Stimulated activated CD8-positive, alpha-beta memory T cell treated with anti-CD3 and anti-CD28 coated beads, Interleukin-12 subunit alpha, Interleukin-12 subunit beta, amount 100 ng/mL, for 4 hours (primary cell): ENCODE data around the gene PCDHB8.
"Not testable (repeated sequence)": the region's sequence is repeated elsewhere in the genome, so short reads cannot be mapped to it uniquely, and the experiment has no call there.

Experiments used
- DNase-seq: peaks from one replicate; pipeline ENCODE4 v3.0.0-alpha.2; 2020; ENCODE audit warnings: low read depth

Gene PCDHB8

GRCh38 chr5:141177577-141178191 is at the start of gene PCDHB8:
PCDHB8 (plus strand) TSS chr5:141177790; CDS start chr5:141178035, 245 bp downstream.
- not testable (repeated sequence) for DNase-seq

- no peak for DNase-seq
These were observed 42.4 kb upstream of the PCDHB8 start, which contains the start of gene PCDHB5 for GRCh38 chr5:141135030-141135717. PCDHB5 (plus strand) TSS chr5:141135206; CDS start chr5:141135435, 229 bp downstream.

GRCh38 chr5:141135718-141136266 is 41.8 kb upstream of the PCDHB8 start:
- no peak for DNase-seq

GRCh38 chr5:141137346-141137745 is 40.2 kb upstream of the PCDHB8 start:
- not testable (repeated sequence) for DNase-seq

GRCh38 chr5:141149812-141150211 is 27.8 kb upstream of the PCDHB8 start, which contains the start of gene PCDHB6:
PCDHB6 (plus strand) TSS chr5:141150057; CDS start chr5:141150258, 201 bp downstream.
- DNase-seq, result no peak

GRCh38 chr5:141150224-141150992 is 27.2 kb upstream of the PCDHB8 start:
- DNase-seq, result no peak

GRCh38 chr5:141150993-141151325 is 26.6 kb upstream of the PCDHB8 start:
- no peak for DNase-seq

- DNase-seq, result not testable (repeated sequence)
These were observed 26.0 kb upstream of the PCDHB8 start for GRCh38 chr5:141151632-141152031.

GRCh38 chr5:141152096-141152495 is 25.5 kb upstream of the PCDHB8 start:
- not testable (repeated sequence) for DNase-seq

- no peak for DNase-seq
These were observed 21.8 kb upstream of the PCDHB8 start for GRCh38 chr5:141155540-141156374.

GRCh38 chr5:141157356-141157755 is 20.2 kb upstream of the PCDHB8 start:
- DNase-seq, result not testable (repeated sequence)

GRCh38 chr5:141157901-141158300 is 19.7 kb upstream of the PCDHB8 start:
- DNase-seq, result not testable (repeated sequence)

GRCh38 chr5:141172381-141173204 is 5.0 kb upstream of the PCDHB8 start, which contains the start of gene PCDHB7:
PCDHB7 (plus strand) TSS chr5:141172644; CDS start chr5:141172836, 192 bp downstream.
- no peak for DNase-seq

GRCh38 chr5:141174291-141175104 is 3.1 kb upstream of the PCDHB8 start:
- not testable (repeated sequence) for DNase-seq

GRCh38 chr5:141175933-141176332 is 1.7 kb upstream of the PCDHB8 start:
- no peak for DNase-seq

- not testable (repeated sequence) for DNase-seq
These were observed 1.8 kb downstream of the PCDHB8 start for GRCh38 chr5:141179371-141179770.

GRCh38 chr5:141179876-141180275 is 2.3 kb downstream of the PCDHB8 start:
- DNase-seq, result not testable (repeated sequence)

- DNase-seq, result no peak
These were observed 2.7 kb downstream of the PCDHB8 start for GRCh38 chr5:141180313-141180712.

GRCh38 chr5:141182248-141182647 is 4.7 kb downstream of the PCDHB8 start, which contains the start of gene PCDHB16:
PCDHB16 (plus strand) TSS chr5:141182387; CDS start chr5:141182560, 173 bp downstream.
- no peak for DNase-seq
